Measurements from ENCODE around the gene HK1.

DNA sequence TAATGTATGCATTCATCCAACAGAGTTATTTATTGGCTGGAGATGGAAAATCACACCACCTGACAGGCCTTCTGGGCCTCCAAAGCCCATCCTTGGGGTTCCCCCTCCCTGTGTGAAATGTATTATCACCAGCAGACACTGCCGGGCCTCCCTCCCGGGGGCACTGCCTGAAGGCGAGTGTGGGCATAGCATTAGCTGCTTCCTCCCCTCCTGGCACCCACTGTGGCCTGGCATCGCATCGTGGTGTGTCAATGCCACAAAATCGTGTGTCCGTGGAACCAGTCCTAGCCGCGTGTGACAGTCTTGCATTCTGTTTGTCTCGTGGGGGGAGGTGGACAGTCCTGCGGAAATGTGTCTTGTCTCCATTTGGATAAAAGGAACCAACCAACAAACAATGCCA is 123.1 kb downstream of the HK1 start:
- no peak for TF ChIP-seq CTCF (IDR thresholded peaks at IDR 0.05; ENCODE audit: low read length)
- TF ChIP-seq EZH2 (IDR thresholded peaks at IDR 0.05; ENCODE audit: borderline replicate concordance, low read length), result no peak
